Activated T-cell treated with anti-CD3 and anti-CD28 coated beads for 24 hours (primary cell): ENCODE results near the gene HES5.

ENCODE experiments used
- DNase-seq: peaks from one replicate; pipeline ENCODE4 v3.0.0-alpha.2; 2020; ENCODE audit warnings: low read depth

Gene HES5

GRCh38 chr1:2514863-2515762, 14.9 kb downstream of the HES5 start:
- DNase-seq, result no peak

GRCh38 chr1:2513939-2514652, 16.0 kb downstream of the HES5 start:
- DNase-seq, result no peak

GRCh38 chr1:2512862-2513421, 17.1 kb downstream of the HES5 start:
- DNase-seq, result no peak

GRCh38 chr1:2510366-2511155, 19.5 kb downstream of the HES5 start:
- no peak for DNase-seq

GRCh38 chr1:2509589-2509988, 20.5 kb downstream of the HES5 start:
- no peak for DNase-seq

- no peak for DNase-seq
Measured at GRCh38 chr1:2508751-2509150, 21.3 kb downstream of the HES5 start.

GRCh38 chr1:2508180-2508579, 21.9 kb downstream of the HES5 start:
- DNase-seq, result no peak

GRCh38 chr1:2507744-2508155, 22.3 kb downstream of the HES5 start:
- DNase-seq, result no peak

GRCh38 chr1:2506901-2507565, 23.0 kb downstream of the HES5 start:
- no peak for DNase-seq

GRCh38 chr1:2506007-2506860, 23.8 kb downstream of the HES5 start:
- DNase-seq, result no peak

- DNase-seq, result no peak
Measured at GRCh38 chr1:2505461-2505994, 24.5 kb downstream of the HES5 start.

- no peak for DNase-seq
Measured at GRCh38 chr1:2504949-2505272, 25.2 kb downstream of the HES5 start.

GRCh38 chr1:2504225-2504948, 25.7 kb downstream of the HES5 start:
- no peak for DNase-seq

GRCh38 chr1:2503554-2504224, 26.4 kb downstream of the HES5 start:
- no peak for DNase-seq

GRCh38 chr1:2502661-2503553, 27.2 kb downstream of the HES5 start:
- DNase-seq, result no peak

- DNase-seq, result no peak
Measured at GRCh38 chr1:2502210-2502609, 27.9 kb downstream of the HES5 start.

GRCh38 chr1:2501820-2502119, 28.3 kb downstream of the HES5 start:
- no peak for DNase-seq

GRCh38 chr1:2501041-2501819, 28.8 kb downstream of the HES5 start:
- no peak for DNase-seq
